Lung (tissue), 12 donors: ENCODE results near the gene ABHD10. TPM values are rescaled to one million over a fixed set of nuclear protein-coding genes. Genes with fewer than 3 reads are reported as not detected.

Experiments
- ATAC-seq: fragments of 200-7000 bp; cut with Tn5 transposase; one replicate; pipeline ENCODE4 v1.9.1; 2020; ENCODE audit warnings: moderate number of reproducible peaks; ENCODE audit not compliant: insufficient read depth, low FRiP score
- DNase-seq, 3 donors: peaks; one replicate each; pipeline ENCODE4 v3.0.0-alpha.2; 2013 to 2017
- H3K27ac ChIP-seq, 2 donors: one replicate each; pipeline ENCODE4 v1.5.1; 2013; ENCODE audit warnings: mild to moderate bottlenecking in 2 of 2, moderate library complexity in 2 of 2, control low read depth in 1 of 2, inconsistent platforms in 1 of 2, low read depth in 1 of 2, low read length in 1 of 2
- H3K27me3 ChIP-seq, 3 donors: one replicate each; pipeline ENCODE4 v1.5.1; 2013; ENCODE audit warnings: low read length in 2 of 3; ENCODE audit not compliant: control insufficient read depth in 3 of 3, insufficient read depth in 3 of 3
- H3K36me3 ChIP-seq, 4 donors: one replicate each; pipeline ENCODE4 v1.5.1; 2013; ENCODE audit warnings: low read length in 4 of 4, mild to moderate bottlenecking in 1 of 4, moderate library complexity in 1 of 4; ENCODE audit not compliant: control insufficient read depth in 4 of 4, insufficient read depth in 4 of 4
- H3K4me1 ChIP-seq, 5 donors: one replicate each; pipeline ENCODE4 v1.5.1; 2013; ENCODE audit warnings: low read length in 5 of 5, mild to moderate bottlenecking in 2 of 5, moderate library complexity in 1 of 5; ENCODE audit not compliant: control insufficient read depth in 5 of 5, insufficient read depth in 5 of 5
- H3K4me3 ChIP-seq: one replicate; pipeline ENCODE4 v1.5.1; 2013; ENCODE audit warnings: mild to moderate bottlenecking, control low read depth, moderate library complexity
- H3K9ac ChIP-seq, 2 donors: one replicate each; pipeline ENCODE4 v1.5.1; 2013; ENCODE audit warnings: low read length in 2 of 2, control low read depth in 1 of 2; ENCODE audit not compliant: insufficient read depth in 1 of 2
- H3K9me3 ChIP-seq, 4 donors: one replicate each; pipeline ENCODE4 v1.5.1; 2013; ENCODE audit warnings: low read length in 3 of 4, mild to moderate bottlenecking in 1 of 4, moderate library complexity in 1 of 4; ENCODE audit not compliant: control insufficient read depth in 4 of 4, insufficient read depth in 3 of 4
- WGBS, 2 donors: extraction: QIAGEN DNeasy Blood & Tissue Kit; methylation state at CpG; one replicate each; pipeline ENCODE4 v1.1.7; 2013; 5-methylcytosine and 5-hydroxymethylcytosine counted together
- polyA plus RNA-seq, 2 donors: library from polyadenylated mRNA; stranded (reverse); fragments of 200-250 nt; gene quantifications; one replicate each; pipeline ENCODE4 v1.2.1, GENCODE V29; 2013
- total RNA-seq, 2 donors: library from RNA; depleted of rRNA in 1 of 2; stranded (reverse); fragments of >200 nt in 1 of 2; gene quantifications; one replicate each; pipeline ENCODE4 v1.2.1, GENCODE V29; 2014 to 2021
- TF ChIP-seq, protein P1 (sequence below): IDR thresholded peaks from 2 replicates; pipeline ENCODE4 v1.5.1; 2012; ENCODE audit warnings: mild to moderate bottlenecking; ENCODE audit errors: control extremely low read depth, extremely low read depth
- donor health status: control.
- donor health status: control.
- donor health status: Bipolar disorder and iron deficiency.
- donor health status: healthy.
- donor health status: DM: yes; HTN: yes; CAD: no.

Gene ABHD10
- total and polyA plus RNA-seq, 4 donors: 10.6 to 52.1 (median 23.0) TPM

DNA sequence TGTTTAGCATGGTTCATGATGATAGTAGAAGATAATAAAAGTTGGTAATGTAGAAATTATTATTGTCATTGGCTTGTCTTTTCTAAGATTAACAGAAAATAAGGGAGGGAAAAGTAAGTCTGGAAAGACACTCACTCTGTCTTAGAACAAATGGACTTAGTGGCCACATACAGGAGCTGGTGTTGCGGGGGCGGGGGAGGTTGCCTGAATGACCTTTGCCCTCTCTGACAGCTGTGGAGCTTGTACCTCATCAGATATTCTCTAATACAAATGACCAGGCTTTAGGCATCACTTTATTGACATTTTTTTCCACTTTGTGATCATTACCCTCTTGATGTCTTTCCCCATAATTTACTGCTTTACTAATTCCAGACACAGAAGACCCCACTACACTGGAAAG, 25.8 kb downstream of the ABHD10 start:
- TF ChIP-seq, protein P1, sequence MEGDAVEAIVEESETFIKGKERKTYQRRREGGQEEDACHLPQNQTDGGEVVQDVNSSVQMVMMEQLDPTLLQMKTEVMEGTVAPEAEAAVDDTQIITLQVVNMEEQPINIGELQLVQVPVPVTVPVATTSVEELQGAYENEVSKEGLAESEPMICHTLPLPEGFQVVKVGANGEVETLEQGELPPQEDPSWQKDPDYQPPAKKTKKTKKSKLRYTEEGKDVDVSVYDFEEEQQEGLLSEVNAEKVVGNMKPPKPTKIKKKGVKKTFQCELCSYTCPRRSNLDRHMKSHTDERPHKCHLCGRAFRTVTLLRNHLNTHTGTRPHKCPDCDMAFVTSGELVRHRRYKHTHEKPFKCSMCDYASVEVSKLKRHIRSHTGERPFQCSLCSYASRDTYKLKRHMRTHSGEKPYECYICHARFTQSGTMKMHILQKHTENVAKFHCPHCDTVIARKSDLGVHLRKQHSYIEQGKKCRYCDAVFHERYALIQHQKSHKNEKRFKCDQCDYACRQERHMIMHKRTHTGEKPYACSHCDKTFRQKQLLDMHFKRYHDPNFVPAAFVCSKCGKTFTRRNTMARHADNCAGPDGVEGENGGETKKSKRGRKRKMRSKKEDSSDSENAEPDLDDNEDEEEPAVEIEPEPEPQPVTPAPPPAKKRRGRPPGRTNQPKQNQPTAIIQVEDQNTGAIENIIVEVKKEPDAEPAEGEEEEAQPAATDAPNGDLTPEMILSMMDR: no peak
- Histone ChIP-seq H3K4me1 (peaks cover 0 to 58% (median 15%) of the 10 kb centered on the region in 5 donors), H3K27me3 (no peaks in the 10 kb centered on the region), H3K27ac (no peak overlapping the region), H3K9ac (no peak overlapping the region), H3K4me3 (no peak overlapping the region), H3K36me3 (no peaks in the 10 kb centered on the region), H3K9me3 (no peaks in the 10 kb centered on the region)
- WGBS, 2 donors: 97 to 98% methylated on average over 2 of the region's 2 CpGs
- no peak for DNase-seq
- no peak for ATAC-seq

DNA sequence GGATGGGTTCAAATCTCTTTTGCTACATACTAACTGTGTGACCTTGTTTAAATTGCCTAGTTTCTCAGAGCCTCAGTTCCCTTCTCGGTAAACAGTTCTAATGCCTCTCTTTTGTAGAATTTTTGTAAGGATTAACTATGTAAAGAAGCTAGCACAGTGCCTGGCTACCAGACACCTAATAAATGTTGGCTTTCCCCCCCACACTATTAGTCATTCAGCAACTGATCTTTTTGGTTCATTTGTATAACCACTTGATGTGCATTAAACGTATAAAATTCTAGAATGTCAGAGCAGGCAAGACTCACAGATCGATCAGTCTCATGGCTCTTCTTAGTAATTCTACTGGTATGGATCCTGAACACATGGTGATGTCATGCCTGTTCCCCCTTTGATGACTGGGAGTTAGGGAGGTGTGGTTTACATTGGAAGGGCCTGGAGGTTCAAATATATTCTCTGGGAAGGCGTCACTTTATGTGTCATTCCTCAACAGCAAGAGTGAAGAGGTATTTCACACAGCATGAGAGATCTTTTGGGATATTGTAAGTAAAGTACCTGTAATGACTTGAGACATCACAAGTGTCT, 26.4 kb downstream of the ABHD10 start:
- H3K36me3 ChIP-seq: no peaks in the 10 kb centered on the region
- H3K4me3 ChIP-seq: no peak overlapping the region
- TF ChIP-seq, protein P1: no peak
- DNase-seq (no peak), ATAC-seq (no peak)
- peaks cover 0 to 58% (median 15%) of the 10 kb centered on the region in 5 donors for H3K4me1 ChIP-seq
- no peaks in the 10 kb centered on the region for H3K9me3 ChIP-seq
- H3K9ac ChIP-seq: no peak overlapping the region
- H3K27me3 ChIP-seq: no peaks in the 10 kb centered on the region
- 70 to 74% methylated on average over 4 of the region's 4 CpGs for WGBS, 2 donors
- no peak overlapping the region for H3K27ac ChIP-seq

DNA sequence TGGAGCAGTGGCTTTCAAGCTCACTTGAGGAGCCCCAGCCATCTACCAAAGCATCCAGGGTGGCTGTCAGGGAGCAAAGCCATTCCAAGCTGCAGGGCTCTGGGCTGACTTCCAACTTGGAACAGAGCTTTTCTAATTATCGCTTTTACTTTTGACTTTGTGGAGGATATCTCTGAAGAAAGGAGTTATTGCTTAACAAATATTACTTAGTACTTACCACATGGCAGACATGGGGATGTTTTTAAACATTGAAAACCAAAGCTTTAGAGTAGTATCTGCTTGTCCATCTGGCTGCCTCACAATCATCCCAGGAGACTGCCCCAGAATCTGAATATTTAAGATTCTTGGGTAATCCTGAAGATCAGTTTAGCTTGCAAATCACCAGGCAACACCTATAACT, 28.8 kb downstream of the ABHD10 start:
- Histone ChIP-seq H3K27me3 (no peaks in the 10 kb centered on the region), H3K4me1 (peaks cover 0 to 66% (median 12%) of the 10 kb centered on the region in 5 donors), H3K9ac (no peak overlapping the region), H3K4me3 (no peak overlapping the region), H3K27ac (no peak overlapping the region), H3K9me3 (no peaks in the 10 kb centered on the region), H3K36me3 (no peaks in the 10 kb centered on the region)
- WGBS, 2 donors: 39 to 69% methylated on average over 1 of the region's 1 CpG
- ATAC-seq (no peak), DNase-seq (peak; percentile 73 to 92 (median 92))
- TF ChIP-seq, protein P1: no peak

DNA sequence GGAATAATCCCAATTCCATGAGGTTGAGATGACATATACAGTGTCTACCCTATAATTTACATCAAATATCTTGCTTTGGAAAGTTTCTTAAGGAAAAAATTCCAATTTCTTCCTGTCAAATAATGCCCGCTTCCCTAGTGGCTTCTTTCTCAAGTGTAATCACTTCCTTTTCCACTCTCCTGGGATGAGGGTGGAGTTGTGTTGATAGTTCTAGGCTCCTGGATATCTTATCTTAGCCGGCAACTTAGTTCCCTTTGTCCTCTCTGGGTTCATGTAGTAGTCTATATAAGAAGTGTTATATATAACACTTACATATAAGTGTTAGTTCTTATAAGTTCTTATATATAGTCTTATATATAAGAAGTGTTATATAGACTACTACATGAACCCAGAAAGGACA, 30.8 kb downstream of the ABHD10 start:
- Histone ChIP-seq H3K9ac (no peak overlapping the region), H3K4me1 (peaks cover 0 to 66% (median 12%) of the 10 kb centered on the region in 5 donors), H3K9me3 (no peaks in the 10 kb centered on the region), H3K27ac (no peak overlapping the region), H3K4me3 (no peak overlapping the region), H3K27me3 (no peaks in the 10 kb centered on the region), H3K36me3 (no peaks in the 10 kb centered on the region)
- 75 to 79% methylated on average over 2 of the region's 2 CpGs for WGBS, 2 donors
- ATAC-seq (no peak), DNase-seq (no peak)
- TF ChIP-seq, protein P1: no peak
